Stomach (tissue), 4 donors: ENCODE results near the gene WEE1.

ENCODE experiments used
- EP300 ChIP-seq: sonication (generic); formaldehyde crosslinking; IDR thresholded peaks from one replicate; pipeline ENCODE4 v1.6.1; 2017; ENCODE audit warnings: antibody characterized with exemption
- POLR2AphosphoS5 ChIP-seq, 3 donors: sonication (generic); formaldehyde crosslinking; IDR thresholded peaks; one replicate each; pipeline ENCODE4 v1.6.1; 2016; ENCODE audit warnings: antibody characterized with exemption in 3 of 3
- TF ChIP-seq, protein P1 (sequence below), 7 experiments: fragments of 450-650 bp in 4 of 7; fragments of 200-600 bp in 3 of 7; sonication (generic) in 3 of 7; IDR thresholded peaks; one replicate each; pipeline ENCODE4 v1.5.1; 2016 to 2019; ENCODE audit warnings: antibody characterized with exemption in 7 of 7, control low read depth in 2 of 7, mild to moderate bottlenecking in 1 of 7

DNA sequence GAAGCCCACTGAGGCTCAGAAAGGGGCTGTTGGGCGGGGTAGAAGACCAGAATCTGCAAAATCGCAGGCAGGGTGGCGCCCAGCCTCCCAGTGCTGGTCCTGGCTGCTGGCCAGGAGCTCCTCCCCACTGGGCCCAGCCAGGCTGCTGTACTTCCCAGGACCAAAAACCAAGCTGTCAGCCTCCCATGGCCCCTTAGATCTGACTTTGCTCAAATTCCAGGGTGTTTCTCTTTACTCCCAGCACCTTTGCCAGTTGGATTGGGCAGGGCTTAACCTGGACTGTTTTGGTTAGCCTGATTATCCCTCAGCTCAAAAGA, 44.2 kb upstream of the WEE1 start:
- TF ChIP-seq, protein P1, sequence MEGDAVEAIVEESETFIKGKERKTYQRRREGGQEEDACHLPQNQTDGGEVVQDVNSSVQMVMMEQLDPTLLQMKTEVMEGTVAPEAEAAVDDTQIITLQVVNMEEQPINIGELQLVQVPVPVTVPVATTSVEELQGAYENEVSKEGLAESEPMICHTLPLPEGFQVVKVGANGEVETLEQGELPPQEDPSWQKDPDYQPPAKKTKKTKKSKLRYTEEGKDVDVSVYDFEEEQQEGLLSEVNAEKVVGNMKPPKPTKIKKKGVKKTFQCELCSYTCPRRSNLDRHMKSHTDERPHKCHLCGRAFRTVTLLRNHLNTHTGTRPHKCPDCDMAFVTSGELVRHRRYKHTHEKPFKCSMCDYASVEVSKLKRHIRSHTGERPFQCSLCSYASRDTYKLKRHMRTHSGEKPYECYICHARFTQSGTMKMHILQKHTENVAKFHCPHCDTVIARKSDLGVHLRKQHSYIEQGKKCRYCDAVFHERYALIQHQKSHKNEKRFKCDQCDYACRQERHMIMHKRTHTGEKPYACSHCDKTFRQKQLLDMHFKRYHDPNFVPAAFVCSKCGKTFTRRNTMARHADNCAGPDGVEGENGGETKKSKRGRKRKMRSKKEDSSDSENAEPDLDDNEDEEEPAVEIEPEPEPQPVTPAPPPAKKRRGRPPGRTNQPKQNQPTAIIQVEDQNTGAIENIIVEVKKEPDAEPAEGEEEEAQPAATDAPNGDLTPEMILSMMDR (IDR thresholded peaks at IDR 0.05) = no peak
- TF ChIP-seq POLR2AphosphoS5 (IDR thresholded peaks at IDR 0.05) (no peak), EP300 (no peak)
